ENCODE measurements around the gene SEMA5B. TPM values are rescaled to one million over a fixed set of nuclear protein-coding genes. Genes with fewer than 3 reads are reported as not detected.

SEMA5B gene
- total RNA-seq, 2 experiments from 2014 or later, result not detected

- H3K27me3 Mint-ChIP-seq, result peaks cover 5% of the 10 kb centered on the region
- H3K4me1 Mint-ChIP-seq, result no peaks in the 10 kb centered on the region
- ChIA-PET CTCF (interaction anchor here (1.2 kb wide), 1 partner anchor 13 kb away, joined by 3 read pairs; no protein-coding TSS in a partner anchor), POLR2A (no interaction called here)
- H3K27ac Mint-ChIP-seq, result no peak overlapping the region
- ATAC-seq, result no peak
- no peak overlapping the region for H3K4me3 Mint-ChIP-seq
- no peak for DNase-seq
- H3K9me3 Mint-ChIP-seq (ENCODE audit: low read depth), result no peaks in the 10 kb centered on the region
- no peaks in the 10 kb centered on the region for H3K36me3 Mint-ChIP-seq (ENCODE audit: low read depth)
- intact Hi-C loops (cut with DNase I, micrococcal nuclease), result no loop called here
These were observed 100.8 kb downstream of the SEMA5B start for GRCh38 chr3:122926811-122927210.

GRCh38 chr3:122926322-122926721, 101.2 kb downstream of the SEMA5B start:
- DNase-seq, result no peak
- Mint-ChIP-seq H3K9me3 (ENCODE audit: low read depth) (no peaks in the 10 kb centered on the region), H3K4me1 (peaks cover 1% of the 10 kb centered on the region), H3K36me3 (ENCODE audit: low read depth) (no peaks in the 10 kb centered on the region), H3K27ac (no peak overlapping the region), H3K4me3 (no peak overlapping the region), H3K27me3 (peaks cover 7% of the 10 kb centered on the region)
- ATAC-seq, result no peak
- intact Hi-C loops (cut with DNase I, micrococcal nuclease), result no loop called here
- CTCF ChIA-PET, result interaction anchor here (0.6 kb wide), 1 partner anchor 32 kb away, joined by 3 read pairs; no protein-coding TSS in a partner anchor
- POLR2A ChIA-PET, result no interaction called here

GRCh38 chr3:122925756-122926155, 101.8 kb downstream of the SEMA5B start:
- DNase-seq (no peak), ATAC-seq (no peak)
- H3K27ac Mint-ChIP-seq, result no peak overlapping the region
- ChIA-PET POLR2A (no interaction called here), CTCF (interaction anchor here (0.6 kb wide), 1 partner anchor 32 kb away, joined by 3 read pairs; no protein-coding TSS in a partner anchor)
- peaks cover 10% of the 10 kb centered on the region for H3K27me3 Mint-ChIP-seq
- no peak overlapping the region for H3K4me3 Mint-ChIP-seq
- no peaks in the 10 kb centered on the region for H3K36me3 Mint-ChIP-seq (ENCODE audit: low read depth)
- peaks cover 1% of the 10 kb centered on the region for H3K4me1 Mint-ChIP-seq
- no peaks in the 10 kb centered on the region for H3K9me3 Mint-ChIP-seq (ENCODE audit: low read depth)
- intact Hi-C loops (cut with DNase I, micrococcal nuclease), result no loop called here

GRCh38 chr3:122924056-122924455, 103.5 kb downstream of the SEMA5B start:
- Mint-ChIP-seq H3K4me1 (peaks cover 1% of the 10 kb centered on the region), H3K36me3 (ENCODE audit: low read depth) (no peaks in the 10 kb centered on the region), H3K9me3 (ENCODE audit: low read depth) (no peaks in the 10 kb centered on the region), H3K27ac (no peak overlapping the region), H3K4me3 (no peak overlapping the region), H3K27me3 (peaks cover 18% of the 10 kb centered on the region)
- ChIA-PET POLR2A (no interaction called here), CTCF (interaction anchor here (0.6 to 1.1 kb wide), 2 partner anchors 18 to 252 kb away, joined by 3 to 4 read pairs; no protein-coding TSS in a partner anchor)
- intact Hi-C loops (cut with DNase I, micrococcal nuclease), result no loop called here
- ATAC-seq, result no peak
- no peak for DNase-seq

GRCh38 chr3:122923611-122924010, 104.0 kb downstream of the SEMA5B start:
- Mint-ChIP-seq H3K9me3 (ENCODE audit: low read depth) (no peaks in the 10 kb centered on the region), H3K27me3 (peaks cover 18% of the 10 kb centered on the region), H3K4me3 (no peak overlapping the region), H3K27ac (no peak overlapping the region), H3K4me1 (peaks cover 1% of the 10 kb centered on the region), H3K36me3 (ENCODE audit: low read depth) (no peaks in the 10 kb centered on the region)
- ATAC-seq (no peak), DNase-seq (no peak)
- CTCF ChIA-PET, result no interaction called here
- POLR2A ChIA-PET, result no interaction called here
- intact Hi-C loops (cut with DNase I, micrococcal nuclease), result no loop called here

- H3K4me3 Mint-ChIP-seq, result no peak overlapping the region
- no peak overlapping the region for H3K27ac Mint-ChIP-seq
- peak; percentile 91 for ATAC-seq
- H3K4me1 Mint-ChIP-seq, result peaks cover 1% of the 10 kb centered on the region
- peaks cover 18% of the 10 kb centered on the region for H3K27me3 Mint-ChIP-seq
- ChIA-PET CTCF (interaction anchor here (0.6 to 0.7 kb wide), 2 partner anchors 385 to 695 kb away, joined by 3 read pairs; no protein-coding TSS in a partner anchor), POLR2A (no interaction called here)
- H3K36me3 Mint-ChIP-seq (ENCODE audit: low read depth), result no peaks in the 10 kb centered on the region
- DNase-seq, result peak; percentile 68
- intact Hi-C loops (cut with DNase I, micrococcal nuclease), result no loop called here
- no peaks in the 10 kb centered on the region for H3K9me3 Mint-ChIP-seq (ENCODE audit: low read depth)
These were observed 105.5 kb downstream of the SEMA5B start for GRCh38 chr3:122921791-122922651.

GRCh38 chr3:122920986-122921385, 106.6 kb downstream of the SEMA5B start:
- Mint-ChIP-seq H3K36me3 (ENCODE audit: low read depth) (no peaks in the 10 kb centered on the region), H3K4me3 (no peak overlapping the region), H3K27me3 (peaks cover 18% of the 10 kb centered on the region), H3K9me3 (ENCODE audit: low read depth) (no peaks in the 10 kb centered on the region), H3K4me1 (peaks cover 6% of the 10 kb centered on the region), H3K27ac (no peak overlapping the region)
- POLR2A ChIA-PET, result no interaction called here
- no peak for DNase-seq
- ATAC-seq, result no peak
- intact Hi-C loops (cut with DNase I, micrococcal nuclease), result no loop called here
- CTCF ChIA-PET, result interaction anchor here (0.6 to 1.1 kb wide), 4 partner anchors 22 to 721 kb away, joined by 3 to 5 read pairs (median 3); no protein-coding TSS in a partner anchor

- CTCF ChIA-PET, result no interaction called here
- H3K27ac Mint-ChIP-seq, result no peak overlapping the region
- DNase-seq (no peak), ATAC-seq (no peak)
- no peaks in the 10 kb centered on the region for H3K36me3 Mint-ChIP-seq (ENCODE audit: low read depth)
- no peak overlapping the region for H3K4me3 Mint-ChIP-seq
- POLR2A ChIA-PET, result no interaction called here
- no peaks in the 10 kb centered on the region for H3K9me3 Mint-ChIP-seq (ENCODE audit: low read depth)
- intact Hi-C loops (cut with DNase I, micrococcal nuclease), result no loop called here
- peaks cover 9% of the 10 kb centered on the region for H3K4me1 Mint-ChIP-seq
- peaks cover 18% of the 10 kb centered on the region for H3K27me3 Mint-ChIP-seq
These were observed 108.3 kb downstream of the SEMA5B start for GRCh38 chr3:122919291-122919610.

- ChIA-PET CTCF (no interaction called here), POLR2A (no interaction called here)
- DNase-seq (no peak), ATAC-seq (no peak)
- Mint-ChIP-seq H3K27me3 (peaks cover 18% of the 10 kb centered on the region), H3K36me3 (ENCODE audit: low read depth) (no peaks in the 10 kb centered on the region), H3K4me1 (peaks cover 9% of the 10 kb centered on the region), H3K4me3 (no peak overlapping the region), H3K27ac (no peak overlapping the region), H3K9me3 (ENCODE audit: low read depth) (no peaks in the 10 kb centered on the region)
- intact Hi-C loops (cut with DNase I, micrococcal nuclease), result no loop called here
These were observed 108.8 kb downstream of the SEMA5B start for GRCh38 chr3:122918576-122919290.

GRCh38 chr3:122917412-122917811, 110.2 kb downstream of the SEMA5B start:
- POLR2A ChIA-PET, result no interaction called here
- no peaks in the 10 kb centered on the region for H3K36me3 Mint-ChIP-seq (ENCODE audit: low read depth)
- no peaks in the 10 kb centered on the region for H3K9me3 Mint-ChIP-seq (ENCODE audit: low read depth)
- no peak overlapping the region for H3K27ac Mint-ChIP-seq
- no peak overlapping the region for H3K4me3 Mint-ChIP-seq
- intact Hi-C loops (cut with DNase I, micrococcal nuclease), result no loop called here
- DNase-seq (no peak), ATAC-seq (no peak)
- CTCF ChIA-PET, result interaction anchor here (0.8 to 2.0 kb wide), 2 partner anchors 23 to 112 kb away, joined by 3 to 6 read pairs; no protein-coding TSS in a partner anchor
- peaks cover 9% of the 10 kb centered on the region for H3K4me1 Mint-ChIP-seq
- peaks cover 15% of the 10 kb centered on the region for H3K27me3 Mint-ChIP-seq

GRCh38 chr3:122916580-122916979, 111.0 kb downstream of the SEMA5B start:
- Mint-ChIP-seq H3K4me1 (peaks cover 9% of the 10 kb centered on the region), H3K9me3 (ENCODE audit: low read depth) (no peaks in the 10 kb centered on the region), H3K27me3 (peaks cover 17% of the 10 kb centered on the region), H3K27ac (no peak overlapping the region), H3K4me3 (no peak overlapping the region), H3K36me3 (ENCODE audit: low read depth) (no peaks in the 10 kb centered on the region)
- ATAC-seq, result no peak
- CTCF ChIA-PET, result interaction anchor here (0.8 to 2.0 kb wide), 5 partner anchors 15 to 161 kb away, joined by 3 to 6 read pairs (median 3); no protein-coding TSS in a partner anchor
- no peak for DNase-seq
- POLR2A ChIA-PET, result interaction anchor here (0.5 kb wide), 1 partner anchor 1363 kb away, joined by 9 read pairs; no protein-coding TSS in a partner anchor
- intact Hi-C loops (cut with DNase I, micrococcal nuclease), result no loop called here

Data from activated CD4-positive, alpha-beta T cell treated with anti-CD3 and anti-CD28 coated beads for 36 hours (primary cell).